Nephron (organoid): ENCODE measurements around the gene MNX1.

ENCODE experiments used
- H3K27ac Mint-ChIP-seq, 3 experiments: 2 replicates each; pipeline ENCODE4 v1.8.0; 2020; ENCODE audit warnings: mixed read lengths in 3 of 3, mild to moderate bottlenecking in 2 of 3, moderate library complexity in 1 of 3
- H3K27me3 Mint-ChIP-seq: 2 replicates; pipeline ENCODE4 v1.8.0; 2021; ENCODE audit warnings: low read depth, mild to moderate bottlenecking, moderate library complexity, mixed read lengths
- H3K36me3 Mint-ChIP-seq: 2 replicates; pipeline ENCODE4 v1.8.0; 2020; ENCODE audit warnings: low read depth, mixed read lengths
- H3K4me1 Mint-ChIP-seq: 2 replicates; pipeline ENCODE4 v1.8.0; 2020; ENCODE audit warnings: mixed read lengths
- H3K4me3 Mint-ChIP-seq, 3 experiments: 2 replicates each; pipeline ENCODE4 v1.8.0; 2020; ENCODE audit warnings: mild to moderate bottlenecking in 3 of 3, mixed read lengths in 3 of 3, moderate library complexity in 2 of 3
- H3K9me3 Mint-ChIP-seq: 2 replicates; pipeline ENCODE4 v1.8.0; 2020; ENCODE audit warnings: mixed read lengths
- TF ChIP-seq, protein P1 (sequence below), 3 experiments: fragments of 200-600 bp; sonication (generic); IDR thresholded peaks; one replicate each; pipeline ENCODE4 v1.5.0; 2021; ENCODE audit warnings: antibody characterized with exemption in 3 of 3; ENCODE audit not compliant: unreplicated experiment in 3 of 3

MNX1 gene

GRCh38 chr7:157006205-157006747 lies 4.2 kb downstream of the MNX1 start:
- H3K4me3 Mint-ChIP-seq: no peak overlapping the region
- TF ChIP-seq, protein P1, sequence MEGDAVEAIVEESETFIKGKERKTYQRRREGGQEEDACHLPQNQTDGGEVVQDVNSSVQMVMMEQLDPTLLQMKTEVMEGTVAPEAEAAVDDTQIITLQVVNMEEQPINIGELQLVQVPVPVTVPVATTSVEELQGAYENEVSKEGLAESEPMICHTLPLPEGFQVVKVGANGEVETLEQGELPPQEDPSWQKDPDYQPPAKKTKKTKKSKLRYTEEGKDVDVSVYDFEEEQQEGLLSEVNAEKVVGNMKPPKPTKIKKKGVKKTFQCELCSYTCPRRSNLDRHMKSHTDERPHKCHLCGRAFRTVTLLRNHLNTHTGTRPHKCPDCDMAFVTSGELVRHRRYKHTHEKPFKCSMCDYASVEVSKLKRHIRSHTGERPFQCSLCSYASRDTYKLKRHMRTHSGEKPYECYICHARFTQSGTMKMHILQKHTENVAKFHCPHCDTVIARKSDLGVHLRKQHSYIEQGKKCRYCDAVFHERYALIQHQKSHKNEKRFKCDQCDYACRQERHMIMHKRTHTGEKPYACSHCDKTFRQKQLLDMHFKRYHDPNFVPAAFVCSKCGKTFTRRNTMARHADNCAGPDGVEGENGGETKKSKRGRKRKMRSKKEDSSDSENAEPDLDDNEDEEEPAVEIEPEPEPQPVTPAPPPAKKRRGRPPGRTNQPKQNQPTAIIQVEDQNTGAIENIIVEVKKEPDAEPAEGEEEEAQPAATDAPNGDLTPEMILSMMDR (IDR thresholded peaks at IDR 0.05; ENCODE audit: unreplicated experiment in 3 of 3): no peak

DNA sequence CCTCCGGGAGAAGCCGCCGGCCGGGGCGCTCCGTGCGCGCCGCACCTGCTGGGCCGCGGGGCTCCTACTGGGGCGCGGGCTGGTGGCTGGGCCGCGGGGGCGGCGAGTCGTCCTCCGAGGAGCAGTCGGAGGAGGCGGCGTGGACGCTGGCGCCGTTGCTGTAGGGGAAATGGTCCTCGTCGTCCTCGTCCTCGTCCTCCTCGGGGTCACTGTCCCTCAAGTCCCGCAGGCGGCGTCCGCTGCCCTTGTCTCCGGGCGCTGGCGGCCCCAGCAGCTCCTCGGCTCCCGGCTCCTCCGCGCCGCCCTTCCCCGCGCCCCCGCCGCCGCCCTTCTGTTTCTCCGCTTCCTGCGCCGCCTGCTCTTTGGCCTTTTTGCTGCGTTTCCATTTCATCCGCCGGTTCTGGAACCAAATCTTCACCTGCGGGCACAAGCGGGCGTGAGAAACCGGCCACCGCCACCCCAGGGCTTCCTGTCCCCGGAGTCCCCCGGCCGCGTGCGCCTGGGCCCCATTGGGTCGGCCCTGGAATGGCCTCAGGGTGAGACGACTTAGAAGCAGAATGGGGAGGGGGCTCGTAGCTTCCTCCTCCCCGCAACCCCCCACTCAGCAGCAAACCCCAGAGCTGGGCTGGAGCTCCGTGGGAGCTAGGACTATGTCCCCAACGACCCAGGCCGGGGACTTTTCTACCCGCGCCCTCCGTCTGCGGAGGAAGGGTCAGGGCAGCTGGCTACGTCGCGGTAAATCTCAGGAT lies 4.8 kb downstream of the MNX1 start:
- TF ChIP-seq, protein P1 (IDR thresholded peaks at IDR 0.05; ENCODE audit: unreplicated experiment in 3 of 3): no peak
- H3K27ac Mint-ChIP-seq: no peak overlapping the region
- H3K36me3 Mint-ChIP-seq: no peaks in the 10 kb centered on the region
- peaks cover 90% of the 10 kb centered on the region for H3K27me3 Mint-ChIP-seq
- no peak overlapping the region for H3K4me3 Mint-ChIP-seq
- peaks cover 23% of the 10 kb centered on the region for H3K4me1 Mint-ChIP-seq
- no peaks in the 10 kb centered on the region for H3K9me3 Mint-ChIP-seq

More at GRCh38 chr7:157006205-157006747, 4.2 kb downstream of the MNX1 start:
- peaks cover 17% of the 10 kb centered on the region for H3K4me1 Mint-ChIP-seq
- H3K27me3 Mint-ChIP-seq: peaks cover 89% of the 10 kb centered on the region
- no peak overlapping the region for H3K27ac Mint-ChIP-seq
- H3K9me3 Mint-ChIP-seq: no peaks in the 10 kb centered on the region
- no peaks in the 10 kb centered on the region for H3K36me3 Mint-ChIP-seq

GRCh38 chr7:157004521-157005455 lies 5.7 kb downstream of the MNX1 start:
- H3K36me3 Mint-ChIP-seq: no peaks in the 10 kb centered on the region
- peaks cover 98% of the 10 kb centered on the region for H3K27me3 Mint-ChIP-seq
- H3K4me3 Mint-ChIP-seq: peak overlapping the region; percentile 23 to 46 (median 32)
- H3K9me3 Mint-ChIP-seq: no peaks in the 10 kb centered on the region
- peaks cover 29% of the 10 kb centered on the region for H3K4me1 Mint-ChIP-seq
- H3K27ac Mint-ChIP-seq: no peak overlapping the region
- TF ChIP-seq, protein P1 (IDR thresholded peaks at IDR 0.05; ENCODE audit: unreplicated experiment in 3 of 3): no peak

DNA sequence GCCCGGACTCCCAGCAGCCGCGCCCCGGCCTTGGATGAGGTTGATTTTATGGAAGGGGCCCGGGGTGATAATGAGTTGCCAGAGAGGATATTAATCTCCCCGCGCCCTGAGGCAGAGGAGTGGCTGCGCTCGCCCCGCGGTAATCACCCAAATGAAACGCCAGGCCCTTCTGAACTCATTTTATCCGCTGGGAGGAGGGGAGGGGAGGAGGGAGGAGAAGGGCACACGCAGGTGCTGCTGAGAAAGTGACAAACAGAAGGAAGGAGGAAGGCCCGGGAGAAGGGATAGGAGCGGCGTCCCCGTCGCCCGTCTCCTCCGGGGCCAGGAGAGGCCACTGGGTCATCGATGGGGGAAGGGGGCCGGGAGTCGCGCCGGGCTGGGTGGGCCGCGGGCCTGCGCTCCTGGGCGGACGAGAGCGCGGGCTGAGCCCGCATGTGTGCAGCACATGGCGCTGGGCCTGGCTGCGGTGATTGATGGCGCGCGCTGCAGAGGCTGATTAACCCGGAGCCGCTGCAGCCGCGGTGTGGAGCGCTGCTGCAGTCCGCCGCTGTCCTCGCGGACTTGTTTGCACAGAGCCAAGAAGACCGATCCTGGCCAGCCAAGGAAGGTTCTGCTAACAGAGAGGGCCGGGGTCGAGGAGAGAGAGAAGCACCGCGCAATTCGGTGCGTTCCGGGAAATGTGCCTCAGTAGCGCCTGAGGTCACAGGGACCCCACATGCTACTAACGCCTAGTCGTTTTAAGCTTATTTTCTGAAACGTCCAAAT lies 6.5 kb downstream of the MNX1 start:
- peaks cover 98% of the 10 kb centered on the region for H3K27me3 Mint-ChIP-seq
- H3K27ac Mint-ChIP-seq: no peak overlapping the region

GRCh38 chr7:157003445-157003755 lies 7.1 kb downstream of the MNX1 start:
- Mint-ChIP-seq H3K27ac (no peak overlapping the region), H3K36me3 (no peaks in the 10 kb centered on the region), H3K27me3 (peaks cover 98% of the 10 kb centered on the region), H3K9me3 (no peaks in the 10 kb centered on the region), H3K4me1 (peaks cover 29% of the 10 kb centered on the region), H3K4me3 (no peak overlapping the region)
- TF ChIP-seq, protein P1 (IDR thresholded peaks at IDR 0.05; ENCODE audit: unreplicated experiment in 3 of 3): no peak

More for the DNA sequence above, 6.5 kb downstream of the MNX1 start:
- Mint-ChIP-seq H3K9me3 (no peaks in the 10 kb centered on the region), H3K4me1 (peaks cover 29% of the 10 kb centered on the region), H3K4me3 (peak overlapping the region in 2 of 3 experiments; percentile 32 to 57), H3K36me3 (no peaks in the 10 kb centered on the region)
- TF ChIP-seq, protein P1 (IDR thresholded peaks at IDR 0.05; ENCODE audit: unreplicated experiment in 3 of 3): no peak
